GM18511 (cell line): ENCODE results near the gene CHST15.

Experiments used
- ATAC-seq: cut with Tn5 transposase; IDR thresholded peaks from one replicate; pipeline ENCODE4 v1.9.1; 2021; ENCODE audit warnings: mild to moderate bottlenecking, moderate library complexity; ENCODE audit not compliant: unreplicated experiment

The CHST15 gene

GRCh38 chr10:124002391-124003069 is 90.9 kb downstream of the CHST15 start:
- no peak for ATAC-seq

DNA sequence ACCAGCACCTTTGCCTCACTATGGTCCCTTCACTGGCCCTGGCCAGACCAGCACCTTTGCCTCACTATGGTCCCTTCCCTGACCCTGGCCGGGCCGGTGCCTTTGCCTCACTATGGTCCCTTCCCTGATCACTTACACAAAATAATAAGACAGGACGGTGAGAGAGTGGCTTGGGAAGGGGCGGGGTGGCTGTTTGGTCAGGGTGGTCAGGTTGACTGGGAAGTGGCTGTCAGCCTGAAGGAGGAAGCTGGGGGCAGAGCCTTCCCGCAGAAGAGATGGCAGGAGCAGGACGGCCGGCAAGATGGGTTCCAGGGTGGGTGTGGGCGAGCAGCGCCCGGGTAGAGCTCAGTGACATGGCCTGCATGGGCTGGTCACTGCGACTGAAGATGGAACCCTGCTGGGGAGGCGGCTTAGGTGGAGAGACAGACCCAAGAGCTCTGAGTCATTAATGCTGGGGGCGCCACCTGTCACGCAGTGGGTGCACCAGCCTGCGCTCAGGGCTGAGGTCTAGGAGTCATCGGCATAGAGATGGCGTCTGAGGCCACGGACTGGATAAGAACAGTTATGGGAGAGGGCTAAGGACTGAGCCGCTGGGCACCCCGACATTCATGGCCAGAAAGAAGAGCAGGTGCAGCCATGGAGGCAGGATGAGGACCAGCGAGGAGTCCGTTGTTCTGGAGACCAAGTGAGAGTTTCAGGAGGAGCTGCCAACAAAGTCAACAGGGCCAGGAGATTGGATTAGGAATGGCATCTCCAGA is 91.8 kb downstream of the CHST15 start:
- no peak for ATAC-seq

DNA sequence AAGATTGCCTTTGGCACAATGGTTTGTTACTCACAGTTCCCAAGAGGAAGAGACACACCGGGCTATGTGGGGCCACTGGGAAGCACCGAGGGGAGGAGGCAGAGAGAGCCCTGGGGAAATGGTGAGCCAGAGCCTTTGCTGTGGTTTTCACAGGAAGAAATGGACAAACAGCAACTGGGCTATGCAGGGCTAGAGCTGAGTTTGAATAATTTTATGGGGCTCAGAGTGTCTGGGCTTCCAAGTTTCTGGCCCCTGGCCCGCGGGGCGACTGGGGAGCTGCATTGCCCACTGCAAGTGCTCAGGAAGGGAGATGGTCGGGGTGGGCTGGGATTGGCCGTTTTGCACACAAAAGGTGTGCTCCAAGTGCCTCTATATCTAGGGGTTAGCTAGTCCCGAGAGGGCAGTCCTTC is 92.6 kb downstream of the CHST15 start:
- ATAC-seq, result no peak

DNA sequence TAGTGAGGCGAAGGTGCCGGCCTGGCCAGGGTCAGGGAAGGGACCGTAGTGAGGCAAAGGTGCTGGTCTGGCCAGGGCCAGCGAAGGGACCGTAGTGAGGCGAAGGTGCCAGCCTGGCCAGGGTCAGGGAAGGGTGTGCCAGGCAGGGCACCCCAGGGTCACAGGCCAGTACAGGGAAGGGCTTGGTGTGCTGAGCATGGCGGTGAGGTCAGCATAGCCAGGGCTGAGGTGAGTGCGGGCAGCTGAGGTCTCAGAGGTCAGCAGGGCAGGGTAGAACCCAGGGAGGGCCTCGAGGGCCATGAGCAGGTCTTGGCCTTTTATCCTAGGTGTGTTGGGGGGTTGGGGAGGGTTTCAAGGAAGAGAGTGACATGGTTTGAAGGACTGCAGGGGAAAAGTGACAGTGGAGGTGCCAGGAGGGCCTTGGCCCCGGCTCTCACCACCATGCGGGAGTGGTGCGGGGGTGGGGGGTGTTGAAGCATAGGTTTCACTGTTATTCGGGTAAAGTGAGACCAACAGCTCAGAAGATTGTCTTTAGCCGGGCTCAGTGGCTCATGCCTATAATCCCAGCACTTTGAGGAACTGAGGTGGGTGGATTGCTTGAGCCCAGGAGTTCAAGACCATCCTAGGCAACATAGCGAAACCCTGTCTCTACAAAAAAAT is 93.3 kb downstream of the CHST15 start:
- no peak for ATAC-seq

GRCh38 chr10:123999261-123999660 is 94.1 kb downstream of the CHST15 start:
- no peak for ATAC-seq

- no peak for ATAC-seq
Observed at GRCh38 chr10:123998197-123999141, 94.9 kb downstream of the CHST15 start.

GRCh38 chr10:123997486-123998196 is 95.8 kb downstream of the CHST15 start:
- no peak for ATAC-seq

- no peak for ATAC-seq
Observed at GRCh38 chr10:123997013-123997412, 96.4 kb downstream of the CHST15 start.

- no peak for ATAC-seq
Observed at GRCh38 chr10:123996302-123996701, 97.1 kb downstream of the CHST15 start.

DNA sequence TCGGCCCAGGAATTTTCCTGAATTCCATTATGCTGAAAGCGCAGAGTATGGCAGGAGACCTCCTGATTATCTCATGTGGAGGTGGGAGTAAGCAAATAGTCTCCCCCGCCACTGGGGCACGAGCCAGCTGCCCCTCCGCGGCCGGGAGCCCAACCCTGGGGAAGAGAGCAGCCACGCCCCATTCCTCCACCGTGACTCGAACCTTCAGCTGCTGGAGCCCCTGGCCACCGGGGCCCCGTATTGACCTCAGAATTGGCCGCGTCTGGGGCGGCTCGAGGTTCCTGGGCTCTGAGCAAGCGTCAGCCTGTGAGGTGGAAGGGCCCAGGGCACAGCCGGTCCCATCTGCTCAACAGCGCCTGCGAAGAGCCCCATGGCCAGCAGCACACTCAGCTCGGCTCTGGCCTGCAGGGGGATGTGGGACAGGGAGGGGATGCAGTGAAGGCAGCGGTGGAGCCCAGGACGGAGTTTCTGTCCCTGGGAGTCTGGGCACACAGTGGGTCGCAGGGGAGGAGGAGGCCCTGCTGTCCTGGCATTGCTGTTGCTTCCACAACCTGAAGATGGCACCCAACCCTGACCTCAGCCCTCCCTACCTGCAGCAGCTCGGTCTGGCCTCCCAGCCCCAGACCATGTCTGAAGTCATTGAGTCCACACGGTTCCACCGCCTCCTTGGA is 97.8 kb downstream of the CHST15 start:
- peak; percentile 65 for ATAC-seq

- ATAC-seq, result no peak
Observed at GRCh38 chr10:123995082-123995460, 98.3 kb downstream of the CHST15 start.

GRCh38 chr10:123994417-123995081 is 98.8 kb downstream of the CHST15 start:
- ATAC-seq, result peak; percentile 57

DNA sequence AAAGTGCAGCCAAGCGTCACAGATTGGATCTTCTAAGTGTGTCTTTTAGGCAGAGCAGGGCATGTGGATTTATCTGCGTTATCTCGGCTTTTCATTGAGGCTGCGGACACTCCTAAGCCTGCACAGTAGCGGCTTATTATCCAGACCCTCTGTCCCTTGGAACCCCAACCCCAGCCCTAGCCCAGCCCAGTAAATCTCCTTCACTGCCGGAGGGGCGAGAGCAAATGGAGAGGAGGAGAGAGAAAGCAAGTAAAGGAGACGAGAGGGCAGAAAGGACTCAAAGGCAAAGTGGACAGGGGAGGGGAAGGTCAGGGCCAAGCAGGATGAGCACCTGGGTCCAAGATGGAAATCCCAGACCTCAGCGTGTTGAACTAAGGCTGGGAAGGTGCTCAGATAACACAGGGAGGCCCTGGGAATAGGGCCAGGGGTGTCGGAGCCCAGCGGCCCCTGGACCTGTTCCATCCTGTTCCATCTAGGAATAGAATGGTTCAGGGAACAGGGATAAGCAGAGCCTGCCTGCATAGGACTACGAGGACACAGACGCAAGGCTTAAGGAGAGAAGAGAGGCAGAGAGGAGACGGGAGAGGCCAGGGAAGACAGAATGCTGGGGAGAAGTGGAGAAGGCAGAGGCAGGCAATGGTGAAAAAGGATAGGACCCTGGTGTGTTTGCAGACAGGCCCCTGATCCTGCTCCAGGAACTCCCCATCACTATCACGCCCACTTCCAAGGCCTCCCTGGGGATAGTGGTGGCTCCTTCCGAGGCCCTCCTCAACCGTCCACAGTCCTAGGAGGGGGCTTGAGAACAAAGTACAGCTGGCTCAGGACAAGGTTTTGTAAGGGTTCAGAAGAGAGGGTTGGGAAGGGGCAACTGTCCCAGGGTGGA is 99.6 kb downstream of the CHST15 start:
- no peak for ATAC-seq

GRCh38 chr10:123991611-123992570 is 101.5 kb downstream of the CHST15 start:
- ATAC-seq, result no peak

- no peak for ATAC-seq
Observed at GRCh38 chr10:123990889-123991288, 102.5 kb downstream of the CHST15 start.

DNA sequence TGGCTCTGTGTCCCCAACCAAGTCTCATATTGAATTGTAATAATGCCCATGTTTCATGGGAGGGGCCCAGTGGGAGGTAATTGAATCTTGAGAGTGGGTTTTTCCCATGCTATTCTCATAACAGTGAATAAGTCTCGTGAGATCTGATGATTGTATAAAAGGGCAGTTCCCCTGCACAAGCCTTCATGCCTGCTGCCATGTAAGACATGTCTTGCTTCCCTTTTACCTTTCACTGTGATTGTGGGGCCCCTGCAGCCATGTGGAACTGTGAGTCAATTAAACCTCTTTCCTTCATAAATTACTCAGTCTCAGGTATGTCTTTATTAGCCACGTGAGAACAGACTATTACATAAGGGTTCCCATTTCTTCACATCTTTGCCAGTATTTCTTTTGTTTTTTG is 104.7 kb downstream of the CHST15 start:
- no peak for ATAC-seq

DNA sequence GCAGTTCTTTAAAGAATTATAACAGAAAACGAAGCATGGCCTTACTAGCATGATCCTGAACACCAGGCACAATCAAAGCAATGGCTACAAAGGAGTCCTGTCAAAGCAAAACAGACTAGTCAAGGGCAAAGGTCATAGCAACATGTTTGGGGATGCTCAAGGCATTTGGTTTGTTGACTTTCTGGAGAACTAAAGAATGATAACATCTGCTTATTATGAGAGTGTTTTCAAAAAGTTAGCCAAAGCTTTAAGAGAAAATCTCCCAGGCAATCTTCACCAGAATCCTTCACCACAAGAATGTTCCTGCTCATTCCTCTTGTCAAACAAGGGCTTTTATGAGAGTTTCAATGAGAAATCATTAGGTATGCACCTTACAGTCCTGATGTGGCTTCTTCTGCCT is 106.7 kb downstream of the CHST15 start:
- ATAC-seq, result no peak
